ENCODE results near the gene TMIE. TPM values are rescaled to one million over a fixed set of nuclear protein-coding genes. Genes with fewer than 3 reads are reported as not detected.

The TMIE gene
- polyA plus RNA-seq, 1 donor from 2014 or later, result not detected

GRCh38 chr3:46710229-46710628 lies 9.0 kb downstream of the TMIE start (continued):
- TF ChIP-seq TAF1 (IDR thresholded peaks at IDR 0.05; ENCODE audit: low read depth), result no peak

GRCh38 chr3:46710671-46711295 lies 9.6 kb downstream of the TMIE start:
- H2AFZ ChIP-seq (ENCODE audit: low read depth, low read length), result no peak overlapping the region
- no peaks in the 10 kb centered on the region for H3K9me3 ChIP-seq (ENCODE audit: low read length)
- H3F3A ChIP-seq (ENCODE audit: insufficient read depth, low read length, poor library complexity, severe bottlenecking), result no peaks in the 10 kb centered on the region
- no peaks in the 10 kb centered on the region for H4K20me1 ChIP-seq (ENCODE audit: insufficient read depth)
- no peak overlapping the region for H3K4me2 ChIP-seq (ENCODE audit: low read length)
- no peak overlapping the region for H3K27ac ChIP-seq (ENCODE audit: low read length)
- no peak overlapping the region for H3K4me3 ChIP-seq (ENCODE audit: low read length)
- H3K9me2 ChIP-seq (ENCODE audit: insufficient read depth, low read length), result no peaks in the 10 kb centered on the region
- H3K36me3 ChIP-seq (ENCODE audit: insufficient read depth, low read length), result no peaks in the 10 kb centered on the region
- no peaks in the 10 kb centered on the region for H3K27me3 ChIP-seq (ENCODE audit: insufficient read depth, low read depth, low read length)
- no peak for TF ChIP-seq RAD21 (conservative IDR thresholded peaks at IDR 0.05)
- TF ChIP-seq TAF1 (IDR thresholded peaks at IDR 0.05; ENCODE audit: low read depth), result no peak
- TF ChIP-seq EP300 (conservative IDR thresholded peaks at IDR 0.05; ENCODE audit: poor library complexity, severe bottlenecking), result no peak
- TF ChIP-seq POLR2AphosphoS5 (IDR thresholded peaks at IDR 0.05), result no peak
- no peak for TF ChIP-seq MXI1 (conservative IDR thresholded peaks at IDR 0.05; ENCODE audit: poor library complexity, severe bottlenecking)
- TF ChIP-seq SMC3 (conservative IDR thresholded peaks at IDR 0.05; ENCODE audit: poor library complexity), result no peak
- TF ChIP-seq REST (IDR thresholded peaks at IDR 0.05; ENCODE audit: borderline replicate concordance), result no peak
- no peak for TF ChIP-seq EZH2 (IDR thresholded peaks at IDR 0.05; ENCODE audit: borderline replicate concordance, insufficient read depth, low read length, poor library complexity, severe bottlenecking)
- TF ChIP-seq CTCF (IDR thresholded peaks at IDR 0.05; ENCODE audit: poor library complexity, severe bottlenecking), result no peak
- no peaks in the 10 kb centered on the region for H3K79me2 ChIP-seq (replicated peaks; ENCODE audit: insufficient read depth, low read length)
- H3K9ac ChIP-seq (ENCODE audit: low read length), result no peak overlapping the region

- Histone ChIP-seq H3K27ac (ENCODE audit: low read length) (no peak overlapping the region), H2AFZ (ENCODE audit: low read depth, low read length) (no peak overlapping the region), H3K27me3 (ENCODE audit: insufficient read depth, low read depth, low read length) (no peaks in the 10 kb centered on the region), H3K9me3 (ENCODE audit: low read length) (no peaks in the 10 kb centered on the region), H3K9me2 (ENCODE audit: insufficient read depth, low read length) (no peaks in the 10 kb centered on the region), H3K4me3 (ENCODE audit: low read length) (no peak overlapping the region), H3K36me3 (ENCODE audit: insufficient read depth, low read length) (no peaks in the 10 kb centered on the region), H4K20me1 (ENCODE audit: insufficient read depth) (no peaks in the 10 kb centered on the region), H3K79me2 (replicated peaks; ENCODE audit: insufficient read depth, low read length) (no peaks in the 10 kb centered on the region), H3K9ac (ENCODE audit: low read length) (no peak overlapping the region), H3K4me2 (ENCODE audit: low read length) (no peak overlapping the region), H3F3A (ENCODE audit: insufficient read depth, low read length, poor library complexity, severe bottlenecking) (no peaks in the 10 kb centered on the region)
- TF ChIP-seq SMC3 (conservative IDR thresholded peaks at IDR 0.05; ENCODE audit: poor library complexity), result no peak
- TF ChIP-seq MXI1 (conservative IDR thresholded peaks at IDR 0.05; ENCODE audit: poor library complexity, severe bottlenecking), result no peak
- no peak for TF ChIP-seq POLR2AphosphoS5 (IDR thresholded peaks at IDR 0.05)
- no peak for TF ChIP-seq EZH2 (IDR thresholded peaks at IDR 0.05; ENCODE audit: borderline replicate concordance, insufficient read depth, low read length, poor library complexity, severe bottlenecking)
- no peak for TF ChIP-seq CTCF (IDR thresholded peaks at IDR 0.05; ENCODE audit: poor library complexity, severe bottlenecking)
- no peak for TF ChIP-seq EP300 (conservative IDR thresholded peaks at IDR 0.05; ENCODE audit: poor library complexity, severe bottlenecking)
- TF ChIP-seq TAF1 (IDR thresholded peaks at IDR 0.05; ENCODE audit: low read depth), result no peak
- no peak for TF ChIP-seq REST (IDR thresholded peaks at IDR 0.05; ENCODE audit: borderline replicate concordance)
Measured at GRCh38 chr3:46711305-46711704, 10.1 kb downstream of the TMIE start.
